Endothelial cell of umbilical vein (primary cell): Measurements from ENCODE around the gene CYSLTR2. TPM values are rescaled to one million over a fixed set of nuclear protein-coding genes. Genes with fewer than 3 reads are reported as not detected.

ENCODE experiments used
- BruUV-seq: library from RNA; stranded (reverse); fragments of 400-500 nt; replicated peaks from 2 replicates; lab custom pipeline; 2021; lab: Mats Ljungman, UMichigan
- CTCF ChIA-PET: fragments of 300-600, 350-600 bp; sonication (Branson Sonifier 250); formaldehyde crosslinking; loops from one replicate; lab custom pipeline; 2021; ENCODE audit warnings: antibody characterized with exemption, inconsistent platforms; lab: Charles Lee
- POLR2A ChIA-PET: fragments of 300-600, 350-600 bp; sonication (Branson Sonifier 250); formaldehyde crosslinking; loops from one replicate; lab custom pipeline; 2021; ENCODE audit warnings: antibody characterized with exemption, inconsistent platforms; lab: Charles Lee
- DNase-seq: peaks from one replicate; pipeline ENCODE4 v3.0.0-alpha.2; 2011; ENCODE audit warnings: low read depth, low spot score
- FAIRE-seq: peaks from 2 replicates; lab custom pipeline; 2011; peaks lifted over from hg19 to GRCh38; lab: Jason Lieb, UNC
- H2AFZ ChIP-seq: 2 replicates; pipeline ENCODE4 v1.6.0; 2012; ENCODE audit warnings: low read depth, low read length, control low read depth, inconsistent platforms
- H3K27ac ChIP-seq: 2 replicates; pipeline ENCODE4 v1.5.1; 2011; ENCODE audit warnings: low read depth, mild to moderate bottlenecking, control low read depth, low read length, moderate library complexity; ENCODE audit not compliant: insufficient read depth
- H3K27me3 ChIP-seq, 2 experiments: 2 replicates each; pipeline versions ENCODE4 v1.6.0 to v1.6.1; 2011; ENCODE audit warnings: low read length in 2 of 2, mixed read lengths in 1 of 2; ENCODE audit not compliant: control insufficient read depth in 2 of 2, insufficient read depth in 2 of 2
- H3K36me3 ChIP-seq, 2 experiments: 2 replicates in 1 of 2; 3 replicates in 1 of 2; pipeline ENCODE4 v1.5.1; 2011; ENCODE audit warnings: low read length in 2 of 2, mild to moderate bottlenecking in 1 of 2, moderate library complexity in 1 of 2; ENCODE audit not compliant: control insufficient read depth in 2 of 2, insufficient read depth in 2 of 2; ENCODE audit errors: extremely low read depth in 1 of 2
- H3K4me1 ChIP-seq: 3 replicates; pipeline ENCODE4 v1.5.1; 2011; ENCODE audit warnings: mild to moderate bottlenecking, low read length; ENCODE audit not compliant: control insufficient read depth, insufficient read depth; ENCODE audit errors: extremely low read depth
- H3K4me2 ChIP-seq: 2 replicates; pipeline ENCODE4 v1.6.1; 2011; ENCODE audit warnings: low read length, control low read depth, mixed read lengths; ENCODE audit not compliant: insufficient read depth
- H3K4me3 ChIP-seq, 3 experiments: fragments of 200-600 bp in 1 of 3; sonication (generic), shearing (Covaris generic) in 1 of 3; replicated peaks in 1 of 3; 2 replicates each; pipeline ENCODE4 v1.5.1; 2011 to 2016; ENCODE audit warnings: control low read depth in 3 of 3, low read length in 3 of 3, mild to moderate bottlenecking in 2 of 3, inconsistent platforms in 1 of 3, low read depth in 1 of 3, moderate library complexity in 1 of 3; ENCODE audit not compliant: insufficient read depth in 1 of 3
- H3K79me2 ChIP-seq: 2 replicates; pipeline ENCODE4 v1.6.0; 2012; ENCODE audit warnings: low read length, inconsistent platforms; ENCODE audit not compliant: control insufficient read depth, insufficient read depth
- H3K9ac ChIP-seq: replicated peaks from 2 replicates; pipeline ENCODE3; 2011; ENCODE audit warnings: low read length, control low read depth; ENCODE audit not compliant: insufficient read depth; ENCODE audit errors: extremely low read depth
- H3K9me1 ChIP-seq: replicated peaks from 3 replicates; pipeline ENCODE4 v1.6.0; 2011; ENCODE audit warnings: mild to moderate bottlenecking, low read length; ENCODE audit not compliant: control insufficient read depth, insufficient read depth; ENCODE audit errors: extremely low read depth
- H3K9me3 ChIP-seq: replicated peaks from 2 replicates; pipeline ENCODE4 v1.5.1; 2012; ENCODE audit warnings: low read length, inconsistent platforms; ENCODE audit not compliant: control insufficient read depth, insufficient read depth
- H4K20me1 ChIP-seq: replicated peaks from 2 replicates; pipeline ENCODE3; 2011; ENCODE audit warnings: mild to moderate bottlenecking, low read length; ENCODE audit not compliant: control insufficient read depth, insufficient read depth; ENCODE audit errors: extremely low read depth
- EZH2 ChIP-seq: IDR thresholded peaks from 2 replicates; pipeline ENCODE4 v1.6.1; 2012; ENCODE audit warnings: borderline replicate concordance, low read depth, mild to moderate bottlenecking, moderate library complexity, low read length, inconsistent platforms; ENCODE audit not compliant: severe bottlenecking
- GATA2 ChIP-seq: IDR thresholded peaks from 2 replicates; pipeline ENCODE4 v1.7.0; 2011; ENCODE audit warnings: low read depth, mild to moderate bottlenecking, moderate library complexity, mixed read lengths, low read length; ENCODE audit not compliant: insufficient read length, insufficient read depth
- JUN ChIP-seq: IDR thresholded peaks from 2 replicates; pipeline ENCODE4 v1.6.1; 2011; ENCODE audit warnings: borderline replicate concordance, low read depth; ENCODE audit not compliant: insufficient read length, insufficient read depth
- MYC ChIP-seq: IDR thresholded peaks from one replicate; pipeline ENCODE4 v1.6.1; 2011; ENCODE audit warnings: mild to moderate bottlenecking, low read depth, low read length
- POLR2AphosphoS5 ChIP-seq: IDR thresholded peaks from 2 replicates; pipeline ENCODE4 v1.6.1; 2012; ENCODE audit warnings: low read depth, mild to moderate bottlenecking, control low read depth, low read length, moderate library complexity; ENCODE audit not compliant: insufficient read depth
- dilution Hi-C: fragments of 300-500 bp; cut with MboI; formaldehyde crosslinking; loops from one replicate; pipeline ENCODE4 v1.15.0; 2019; ENCODE audit warnings: low sequenced_read_pairs; ENCODE audit not compliant: extremely low pct_ligation_motif_present
- intact Hi-C: fragments of 100-400 bp; cut with micrococcal nuclease; formaldehyde crosslinking; loops from one replicate; pipeline ENCODE4 v1.10.0; 2022
- polyA plus RNA-seq, 4 experiments: library from polyadenylated mRNA; depleted of rRNA in 3 of 4; stranded (reverse) in 3 of 4; unstranded in 1 of 4; fragments of >200 nt; gene quantifications; 2 replicates each; pipeline versions ENCODE4 v1.2.1 to v1.2.3, GENCODE V29; 2011 to 2012; ENCODE audit warnings: missing spikeins in 1 of 4
- total RNA-seq: library from RNA; stranded (reverse); gene quantifications from 2 replicates; pipeline ENCODE4 v1.2.3, GENCODE V29; 2021
- TF ChIP-seq, protein P1 (sequence below), 2 donors: IDR thresholded peaks; 1 replicate in 1 of 2; 2 replicates in 1 of 2; pipeline ENCODE4 v1.5.1; 2011; ENCODE audit warnings: low read length in 2 of 2, mild to moderate bottlenecking in 2 of 2, moderate library complexity in 2 of 2, control low read depth in 1 of 2, inconsistent platforms in 1 of 2, low read depth in 1 of 2; ENCODE audit not compliant: insufficient read depth in 1 of 2; ENCODE audit errors: extremely low read depth in 1 of 2
- TF ChIP-seq, protein P2 (sequence below): IDR thresholded peaks from 2 replicates; pipeline ENCODE4 v1.6.1; 2011; ENCODE audit not compliant: insufficient read depth, insufficient read length

The CYSLTR2 gene
- total and polyA plus RNA-seq, 2 donors (not counting 3 experiments of a cell fraction or from before 2014, with no cell fraction given): 0.10 to 0.31 TPM

DNA sequence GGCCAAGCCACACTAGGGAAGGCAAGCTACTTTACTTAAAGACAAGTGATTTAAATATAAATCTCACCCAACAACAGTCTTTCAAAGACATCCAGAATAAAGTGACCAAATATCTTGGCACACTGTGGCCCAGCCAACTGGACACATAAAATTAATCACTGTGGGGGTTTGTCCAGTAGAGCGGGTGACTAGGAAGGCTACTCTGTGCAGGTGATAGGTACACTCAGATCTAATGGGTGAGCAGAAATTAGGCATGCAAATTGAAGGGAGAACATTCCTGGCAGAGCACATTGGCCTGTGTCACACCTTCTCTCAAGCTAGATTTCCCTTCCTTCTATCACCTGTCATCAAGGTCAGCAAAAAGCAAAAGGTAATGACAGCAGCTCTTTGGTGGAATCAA lies 23.4 kb upstream of the CYSLTR2 start:
- H3K27ac ChIP-seq: no peak overlapping the region
- DNase-seq: no peak
- peaks cover 7% of the 10 kb centered on the region for H3K4me1 ChIP-seq
- no peaks in the 10 kb centered on the region for H3K9me3 ChIP-seq
- H3K9ac ChIP-seq: no peak overlapping the region
- H3K27me3 ChIP-seq: peaks cover 0 to 16% of the 10 kb centered on the region in 2 experiments
- no peaks in the 10 kb centered on the region for H4K20me1 ChIP-seq
- H3K36me3 ChIP-seq: no peaks in the 10 kb centered on the region
- H3K79me2 ChIP-seq: no peaks in the 10 kb centered on the region
- TF ChIP-seq GATA2: no peak
- TF ChIP-seq POLR2AphosphoS5: no peak
- no peak for TF ChIP-seq EZH2
- TF ChIP-seq, protein P1, sequence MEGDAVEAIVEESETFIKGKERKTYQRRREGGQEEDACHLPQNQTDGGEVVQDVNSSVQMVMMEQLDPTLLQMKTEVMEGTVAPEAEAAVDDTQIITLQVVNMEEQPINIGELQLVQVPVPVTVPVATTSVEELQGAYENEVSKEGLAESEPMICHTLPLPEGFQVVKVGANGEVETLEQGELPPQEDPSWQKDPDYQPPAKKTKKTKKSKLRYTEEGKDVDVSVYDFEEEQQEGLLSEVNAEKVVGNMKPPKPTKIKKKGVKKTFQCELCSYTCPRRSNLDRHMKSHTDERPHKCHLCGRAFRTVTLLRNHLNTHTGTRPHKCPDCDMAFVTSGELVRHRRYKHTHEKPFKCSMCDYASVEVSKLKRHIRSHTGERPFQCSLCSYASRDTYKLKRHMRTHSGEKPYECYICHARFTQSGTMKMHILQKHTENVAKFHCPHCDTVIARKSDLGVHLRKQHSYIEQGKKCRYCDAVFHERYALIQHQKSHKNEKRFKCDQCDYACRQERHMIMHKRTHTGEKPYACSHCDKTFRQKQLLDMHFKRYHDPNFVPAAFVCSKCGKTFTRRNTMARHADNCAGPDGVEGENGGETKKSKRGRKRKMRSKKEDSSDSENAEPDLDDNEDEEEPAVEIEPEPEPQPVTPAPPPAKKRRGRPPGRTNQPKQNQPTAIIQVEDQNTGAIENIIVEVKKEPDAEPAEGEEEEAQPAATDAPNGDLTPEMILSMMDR (IDR thresholded peaks at IDR 0.05; ENCODE audit: extremely low read depth in 1 of 2, insufficient read depth in 1 of 2, low read depth in 1 of 2, low read length in 2 of 2): no peak
- TF ChIP-seq, protein P2, sequence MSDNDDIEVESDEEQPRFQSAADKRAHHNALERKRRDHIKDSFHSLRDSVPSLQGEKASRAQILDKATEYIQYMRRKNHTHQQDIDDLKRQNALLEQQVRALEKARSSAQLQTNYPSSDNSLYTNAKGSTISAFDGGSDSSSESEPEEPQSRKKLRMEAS: no peak
- TF ChIP-seq JUN: no peak
- no peak for TF ChIP-seq MYC
- FAIRE-seq: no peak
- H3K9me1 ChIP-seq: no peaks in the 10 kb centered on the region
- H3K4me3 ChIP-seq: no peak overlapping the region
- no peak overlapping the region for H2AFZ ChIP-seq
- H3K4me2 ChIP-seq: no peak overlapping the region
- no TSS peak for BruUV-seq
- intact Hi-C loops (no loop called here), dilution Hi-C loops (no loop called here)
- ChIA-PET CTCF (no interaction called here), POLR2A (no interaction called here)
